GM21619 (cell line): ENCODE data around the gene DERL2.

Source experiments
- ATAC-seq: cut with Tn5 transposase; IDR thresholded peaks from one replicate; pipeline ENCODE4 v1.9.1; 2021; ENCODE audit not compliant: unreplicated experiment

Gene DERL2

DNA sequence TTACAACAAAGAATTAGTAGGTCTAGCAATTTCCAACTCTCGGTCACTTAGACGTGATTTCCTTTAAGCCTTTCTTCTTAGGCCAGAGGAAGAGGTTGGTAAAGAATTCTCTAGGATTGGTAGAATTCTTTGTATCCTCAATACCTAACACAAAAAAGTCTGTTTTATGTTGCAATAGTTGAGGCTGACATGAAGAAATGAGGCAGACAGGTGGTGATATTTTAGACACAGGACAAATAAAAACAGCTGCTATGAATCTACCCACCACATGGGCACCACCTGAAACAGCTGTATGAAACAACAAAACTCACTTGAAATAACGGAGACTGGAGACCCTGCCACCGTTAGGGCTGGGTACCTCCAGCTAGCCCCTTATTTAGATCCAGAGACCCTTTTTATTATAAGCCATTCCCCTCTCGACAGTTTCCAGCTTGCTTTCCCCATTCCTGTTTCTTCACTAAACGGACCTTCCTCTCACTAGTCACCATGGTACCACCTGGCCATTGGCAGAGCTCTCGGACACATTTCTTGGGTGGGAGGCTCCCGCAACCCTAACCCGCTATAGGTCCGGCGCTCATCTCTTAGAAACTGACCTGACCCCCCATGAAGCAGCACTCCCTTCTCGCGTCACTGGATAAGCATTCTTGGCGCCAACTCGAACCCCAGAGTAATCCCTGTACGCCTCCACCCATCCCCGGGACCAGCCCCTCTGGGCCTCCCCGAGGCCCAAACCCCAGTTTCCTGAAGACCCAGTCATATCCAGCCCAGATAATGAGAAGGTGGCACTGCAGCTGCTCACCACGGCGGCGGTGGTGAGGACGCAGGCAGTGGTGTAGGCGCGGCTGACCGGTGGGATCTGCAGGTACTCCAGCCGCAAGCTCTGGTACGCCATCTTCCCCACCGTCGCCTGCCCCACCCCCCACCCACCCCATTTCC, at the start of gene DERL2:
TSS of gene DERL2 (minus strand) at position 909 of the 936 bp plus-strand sequence. CDS start at position 892, 17 bp downstream.
- ATAC-seq = peak; percentile 20

DNA sequence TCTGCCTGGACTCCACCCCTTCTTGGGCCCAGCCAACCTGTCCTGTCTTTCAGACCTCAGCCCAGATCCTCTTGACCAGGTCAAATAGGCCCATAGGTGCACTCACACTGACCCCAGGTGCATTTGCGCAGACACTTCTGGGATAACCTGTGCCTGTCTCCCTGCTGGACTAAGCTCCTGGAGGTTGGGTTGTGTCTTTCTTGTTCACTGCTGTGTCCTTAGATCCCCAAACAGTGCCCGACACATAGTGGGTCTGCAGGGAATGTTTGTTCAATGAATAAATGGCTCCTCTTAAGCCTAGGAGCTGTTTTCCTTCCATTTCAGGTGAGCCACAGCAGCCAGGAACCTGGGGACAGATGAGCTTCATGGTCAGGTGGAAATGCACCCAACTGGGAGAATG, 49.5 kb upstream of the DERL2 start:
- no peak for ATAC-seq

DNA sequence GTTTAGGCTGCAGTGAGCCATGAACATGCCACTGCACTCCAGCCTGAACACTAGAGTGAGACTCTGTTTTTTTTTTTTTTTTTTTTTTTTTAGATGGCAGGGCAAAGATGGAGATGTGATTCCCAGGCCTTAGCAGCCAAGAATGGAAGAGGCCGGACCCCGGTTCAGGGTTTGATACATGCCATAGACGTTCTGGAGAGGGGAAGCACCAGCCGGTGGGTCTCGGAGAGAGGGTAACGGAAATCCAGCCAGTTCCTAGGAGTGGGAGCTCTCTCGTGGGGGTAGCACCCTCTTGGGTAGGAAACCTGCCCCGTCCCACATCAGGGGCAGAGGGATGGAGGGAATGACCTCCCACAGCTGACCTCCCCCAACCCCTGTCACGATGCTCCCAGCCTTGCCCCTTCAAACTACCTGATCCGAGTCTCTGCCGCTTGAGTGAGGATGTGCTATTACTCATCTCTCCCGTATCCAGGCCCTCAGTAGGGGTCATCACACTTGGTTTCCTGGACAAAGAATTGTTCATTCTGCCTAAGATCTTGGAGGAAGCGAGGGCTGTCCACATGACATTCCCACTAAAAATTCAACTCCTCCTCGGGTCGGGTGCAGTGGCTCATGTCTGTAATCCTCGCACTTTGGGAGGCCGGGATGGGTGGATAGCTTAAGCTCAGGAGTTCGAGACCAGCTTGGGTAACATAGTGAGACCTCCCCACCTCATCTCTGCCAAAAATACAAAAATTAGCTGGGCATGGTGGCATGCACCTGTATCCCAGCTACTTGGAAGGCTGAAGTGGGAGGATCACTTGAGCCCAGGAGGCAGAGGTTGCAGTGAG, 47.7 kb upstream of the DERL2 start:
- ATAC-seq = no peak

DNA sequence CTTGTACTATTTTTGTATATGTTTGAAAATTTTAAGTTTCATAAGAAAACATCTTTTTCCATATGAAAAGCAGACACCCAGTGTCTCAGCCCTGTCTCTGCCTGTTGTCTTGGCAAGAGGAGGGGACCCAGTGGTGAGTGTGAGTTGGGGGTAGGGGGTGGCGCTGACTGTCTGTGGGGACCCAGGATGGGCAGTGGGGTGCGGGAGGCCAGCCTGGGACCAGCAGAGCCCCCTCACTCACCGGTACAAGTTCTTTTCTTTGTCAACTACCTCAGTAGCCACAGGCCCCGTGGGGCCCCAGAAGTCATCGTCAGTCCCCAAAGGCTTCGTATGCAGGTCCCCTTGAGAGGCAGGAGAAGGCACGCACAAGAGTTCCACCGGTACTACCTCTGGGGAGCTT, 46.6 kb upstream of the DERL2 start:
- no peak for ATAC-seq

DNA sequence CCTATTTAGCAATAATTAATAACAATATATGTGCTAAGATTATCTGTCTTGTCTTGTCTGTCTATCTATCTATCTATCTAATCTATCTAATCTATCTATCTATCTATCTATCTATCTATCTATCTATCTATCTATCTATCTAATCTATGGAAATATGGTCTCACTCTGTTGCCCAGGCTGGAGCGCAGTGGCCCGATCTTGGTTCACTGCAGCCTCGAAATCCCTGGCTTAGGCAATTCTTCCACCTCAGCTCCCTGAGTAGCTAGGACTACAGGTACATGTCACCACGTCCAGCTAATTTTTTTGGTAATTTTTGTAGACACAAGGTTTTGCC, 45.1 kb upstream of the DERL2 start:
- no peak for ATAC-seq

DNA sequence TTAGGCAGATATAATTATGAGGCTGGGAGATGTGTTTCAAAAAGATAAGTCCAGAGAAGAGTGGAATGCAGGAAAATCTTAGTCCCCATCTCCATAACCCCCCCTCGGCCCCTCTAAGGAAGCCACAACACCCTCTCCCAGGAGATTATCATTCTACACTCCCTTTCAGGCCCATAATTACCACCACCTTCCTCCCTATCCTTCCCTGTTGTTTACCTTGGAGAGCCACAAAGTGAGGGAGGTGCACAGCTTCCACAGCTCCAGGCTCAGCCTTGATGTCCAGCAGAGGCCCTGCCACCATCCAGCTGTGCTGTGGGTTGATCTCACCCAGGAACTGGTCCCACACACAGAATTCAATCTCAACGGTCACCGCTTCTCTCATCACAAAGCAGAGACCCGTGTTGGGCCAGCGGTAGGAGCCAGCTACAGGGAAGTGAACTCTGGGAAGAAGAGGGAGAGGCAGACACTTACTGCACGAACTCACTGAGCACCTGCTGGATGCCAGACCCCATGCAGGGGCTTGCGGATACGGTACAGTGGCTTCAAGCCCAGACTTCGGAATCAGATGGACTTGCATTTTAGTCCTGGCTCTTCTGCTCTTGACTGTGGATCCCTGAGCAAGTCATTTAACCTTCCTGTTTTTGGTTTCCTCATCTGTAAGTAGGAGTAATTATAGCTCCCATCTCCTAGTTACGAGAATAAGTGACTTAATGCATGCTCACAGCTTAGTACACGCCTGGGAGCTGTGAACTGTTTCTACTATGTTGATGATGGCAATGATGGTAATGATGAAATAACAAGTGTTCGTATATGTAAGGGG, 44.5 kb upstream of the DERL2 start:
- ATAC-seq = no peak

DNA sequence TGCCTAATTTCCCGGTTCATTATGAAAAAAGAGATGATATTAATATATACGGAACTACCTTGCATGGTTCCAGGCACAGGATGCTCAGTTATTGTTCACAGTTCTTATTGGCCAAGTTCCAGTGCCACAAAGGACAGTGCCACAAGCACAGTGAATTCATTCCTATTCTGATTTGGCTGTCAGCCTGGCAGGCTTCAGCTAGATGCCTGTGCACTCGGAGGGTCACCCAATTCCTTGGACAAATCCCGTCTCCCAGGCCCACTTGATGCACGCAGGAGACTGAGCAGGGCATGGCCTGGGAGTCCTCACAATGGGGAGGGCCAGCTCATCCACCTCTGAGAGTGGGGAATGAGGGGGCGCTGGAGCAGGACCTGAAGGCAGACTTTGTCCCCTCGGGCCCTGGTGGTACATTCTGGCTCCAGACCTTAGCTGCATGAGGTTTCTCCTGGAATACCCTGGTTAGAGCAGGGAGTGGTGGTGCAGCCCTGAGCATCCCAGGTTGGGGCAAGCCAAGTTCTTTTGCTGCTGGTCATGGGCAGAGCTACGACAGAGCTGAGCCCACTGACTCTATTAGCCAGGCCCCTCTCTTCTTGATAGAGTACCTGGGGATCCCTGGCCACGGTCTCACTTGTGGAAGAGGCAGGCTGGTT, 41.7 kb upstream of the DERL2 start:
- no peak for ATAC-seq

DNA sequence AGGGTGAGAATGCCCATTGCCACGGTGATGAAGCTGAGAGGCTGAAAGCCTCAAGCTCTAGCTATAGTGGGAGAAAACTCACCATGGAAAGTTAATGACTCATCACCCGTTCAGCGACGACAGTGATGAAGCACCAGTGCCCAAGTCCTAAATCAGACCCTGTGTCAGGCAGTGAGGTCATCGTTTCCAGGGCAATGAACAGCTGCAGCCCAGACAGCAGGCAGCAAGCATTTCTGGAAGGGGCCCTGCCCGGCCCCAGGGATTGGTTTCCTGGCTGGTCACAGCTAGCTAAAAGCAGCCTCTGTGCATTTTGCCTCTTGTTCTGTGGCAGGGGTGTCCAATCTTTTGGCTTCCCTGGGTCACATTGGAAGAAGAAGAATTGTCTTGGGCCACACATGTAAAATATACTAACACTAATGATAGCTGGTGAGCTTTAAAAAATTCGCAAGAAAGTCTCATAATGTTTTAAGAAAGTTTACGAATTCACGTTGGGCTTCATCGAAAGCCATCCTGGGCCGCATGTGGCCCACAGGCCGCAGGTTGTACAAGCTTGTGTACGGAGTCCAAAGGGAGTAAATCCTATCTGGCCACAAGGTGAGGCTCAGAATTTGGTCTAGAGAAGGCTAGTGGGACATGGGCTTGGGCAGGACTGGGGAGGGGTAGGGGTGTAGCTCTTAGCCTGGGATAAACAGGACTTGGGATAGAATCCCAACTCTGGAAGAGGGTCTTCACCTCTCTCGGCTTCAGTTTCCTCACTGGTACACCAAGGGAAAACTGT, 41.0 kb upstream of the DERL2 start:
- ATAC-seq = no peak

DNA sequence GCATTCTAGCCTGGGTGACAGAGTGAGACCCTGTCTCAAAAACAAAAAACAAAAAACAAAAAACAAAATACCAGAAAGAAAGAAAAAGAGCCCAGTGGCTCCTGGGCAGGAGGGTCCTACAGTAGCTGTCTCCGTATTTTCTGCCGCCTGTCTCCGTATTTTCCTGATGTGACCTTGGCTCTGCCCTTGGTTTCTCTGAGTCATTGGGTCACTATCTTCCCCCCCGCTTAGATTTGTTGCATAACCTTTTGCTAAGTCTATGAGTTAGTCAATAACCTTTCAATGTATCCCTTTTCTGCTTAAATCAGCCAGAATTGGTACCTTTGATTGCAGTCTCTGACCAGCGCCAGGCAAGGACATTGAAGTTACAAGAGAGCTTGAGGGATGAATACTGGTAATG, 37.3 kb upstream of the DERL2 start:
- no peak for ATAC-seq

DNA sequence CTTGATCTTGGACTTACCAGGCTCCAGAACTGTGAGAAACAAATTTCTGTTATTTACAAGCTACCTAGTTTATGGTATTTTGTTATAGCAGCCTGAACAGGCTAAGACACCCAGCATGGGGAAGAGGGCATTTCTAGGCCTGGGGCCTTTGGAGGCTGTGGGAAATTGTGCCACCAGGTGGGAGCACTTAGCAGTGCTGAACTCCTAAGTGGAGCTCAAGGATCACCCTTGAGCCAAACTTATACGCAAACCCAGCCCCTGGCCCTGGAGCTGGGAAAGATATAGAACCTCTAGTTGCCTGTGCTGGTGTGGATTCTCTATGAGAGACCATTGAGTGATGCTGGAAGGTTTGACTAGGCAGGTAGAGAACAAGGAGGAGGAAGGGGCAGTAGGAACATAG, 36.5 kb upstream of the DERL2 start:
- no peak for ATAC-seq

DNA sequence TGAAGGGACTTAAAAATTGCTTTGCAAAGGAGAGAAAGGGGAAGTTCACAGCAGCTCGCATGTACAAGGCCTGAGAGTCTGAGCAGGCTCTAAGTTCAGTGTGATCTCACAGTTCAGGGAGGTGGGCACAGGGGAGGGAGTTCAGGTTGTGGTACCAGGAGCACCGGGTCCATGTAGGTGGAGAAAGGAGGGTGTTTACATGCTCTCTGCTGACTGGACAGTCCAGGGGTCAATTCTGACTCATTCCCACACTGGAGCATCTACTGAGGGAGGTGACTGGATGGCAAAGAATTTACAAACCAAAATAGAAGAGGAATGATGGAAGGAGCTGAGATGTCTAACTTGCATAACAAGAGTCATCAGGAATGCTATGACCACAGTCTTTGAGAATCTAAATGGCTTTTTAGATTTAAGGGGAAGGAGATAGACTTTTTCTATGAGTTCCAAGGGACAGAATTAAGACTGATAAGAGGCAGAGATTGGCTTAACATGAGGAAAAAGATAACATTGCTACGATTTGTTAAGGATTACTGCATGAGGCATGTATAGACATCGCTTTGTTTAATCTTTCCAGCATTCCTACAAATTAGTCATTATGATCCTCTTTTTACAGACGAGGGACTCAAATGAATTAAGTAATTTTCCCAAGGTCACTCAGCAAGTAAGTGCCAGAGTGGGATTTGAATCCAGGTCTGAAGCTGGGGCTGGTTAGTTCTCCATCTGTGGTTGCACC, 30.2 kb upstream of the DERL2 start:
- no peak for ATAC-seq

DNA sequence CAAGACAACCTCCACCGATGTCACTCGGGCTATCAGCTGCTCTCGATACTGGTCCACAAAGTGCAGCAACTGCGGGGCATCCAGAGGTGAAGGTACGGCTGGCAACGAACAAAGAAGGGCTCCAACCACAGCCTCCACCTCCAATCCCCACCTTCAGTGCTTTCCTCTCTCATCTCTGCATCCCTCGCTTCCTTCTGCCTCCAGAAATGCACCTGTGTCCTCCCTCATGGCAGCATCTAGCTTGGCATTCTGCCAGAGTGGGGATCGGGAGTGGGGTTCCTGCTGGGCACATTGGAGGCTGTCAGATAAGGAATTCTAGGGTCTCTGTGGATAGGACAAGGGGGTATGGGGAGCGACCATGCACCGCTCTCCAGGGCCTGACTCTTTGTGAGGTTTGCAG, 29.0 kb upstream of the DERL2 start:
- ATAC-seq = no peak

DNA sequence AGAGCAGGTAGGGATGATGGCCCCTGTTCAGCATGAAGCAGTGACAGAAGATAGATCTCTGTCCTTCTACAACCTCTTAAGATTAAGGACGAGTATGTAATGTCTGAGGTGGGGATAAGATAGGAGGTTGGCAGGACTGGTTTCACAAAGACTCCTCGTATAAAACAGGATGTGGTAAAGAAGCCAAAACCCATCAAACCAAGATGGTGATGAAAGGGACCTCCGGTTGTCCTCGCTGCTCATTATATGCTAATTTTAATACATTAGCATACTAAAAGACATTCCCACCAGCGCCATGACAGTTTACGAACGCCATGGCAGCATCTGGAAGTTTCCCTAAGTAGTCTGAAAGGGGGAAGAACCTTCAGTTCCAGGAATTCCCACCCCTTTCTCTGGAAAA, 27.6 kb upstream of the DERL2 start:
- no peak for ATAC-seq

DNA sequence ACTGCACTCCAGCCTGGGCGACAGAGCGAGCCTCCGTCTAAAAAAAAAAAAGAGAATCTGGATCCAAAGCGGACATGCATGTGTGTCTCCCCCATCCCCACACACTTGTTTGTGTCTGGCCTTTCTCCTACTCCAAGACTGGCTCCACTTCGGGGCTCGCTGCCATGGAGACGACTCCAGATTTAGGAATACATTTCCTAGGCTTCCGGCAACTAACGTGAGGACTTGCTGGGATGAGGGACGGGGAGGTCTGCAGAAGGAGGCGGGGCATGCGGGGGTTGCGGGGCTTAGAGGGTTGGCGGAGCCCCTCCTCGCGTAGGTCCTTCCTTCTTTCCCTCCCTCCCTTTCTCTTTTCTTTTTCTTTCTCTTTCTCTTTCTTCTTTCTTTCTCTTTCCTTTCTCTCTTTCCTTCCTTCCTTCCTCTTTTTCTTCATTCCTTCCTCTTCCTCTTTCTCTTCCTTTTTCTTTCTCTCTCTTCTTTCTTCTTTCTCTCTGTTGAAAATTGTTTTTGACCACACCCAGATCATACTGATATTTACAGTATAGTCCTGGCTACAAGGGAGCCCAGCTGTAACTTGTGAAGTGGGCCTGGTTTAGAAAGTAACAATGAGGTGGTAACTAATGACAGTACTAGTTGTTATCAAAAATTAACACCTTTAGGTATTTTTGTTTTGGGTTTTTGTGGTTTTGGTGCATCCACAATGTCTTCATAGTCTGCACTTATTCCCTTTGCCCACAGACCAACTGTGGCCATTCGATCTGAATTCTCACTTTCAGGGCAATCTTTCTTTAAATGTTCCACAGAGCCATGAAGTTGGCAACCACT, 25.6 kb upstream of the DERL2 start:
- ATAC-seq = no peak

DNA sequence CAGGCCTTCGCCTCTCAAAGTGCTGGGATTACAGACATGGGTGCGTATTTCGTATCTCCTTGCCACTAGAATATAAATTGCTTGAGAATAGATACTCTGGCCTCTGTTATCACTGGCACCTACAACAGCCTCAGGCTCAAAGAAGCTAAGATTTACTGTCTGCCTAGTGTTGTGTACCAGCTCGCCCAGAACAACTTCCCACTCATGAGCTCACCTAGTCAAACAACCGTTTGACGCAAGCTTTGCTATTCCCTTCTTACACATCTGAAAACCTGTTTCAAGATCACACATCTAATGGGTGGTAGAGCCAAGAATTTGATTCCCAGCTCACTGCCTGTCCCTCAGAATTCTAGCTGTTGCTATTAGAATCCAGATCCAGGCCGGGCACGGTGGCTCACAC, 24.8 kb upstream of the DERL2 start:
- no peak for ATAC-seq

DNA sequence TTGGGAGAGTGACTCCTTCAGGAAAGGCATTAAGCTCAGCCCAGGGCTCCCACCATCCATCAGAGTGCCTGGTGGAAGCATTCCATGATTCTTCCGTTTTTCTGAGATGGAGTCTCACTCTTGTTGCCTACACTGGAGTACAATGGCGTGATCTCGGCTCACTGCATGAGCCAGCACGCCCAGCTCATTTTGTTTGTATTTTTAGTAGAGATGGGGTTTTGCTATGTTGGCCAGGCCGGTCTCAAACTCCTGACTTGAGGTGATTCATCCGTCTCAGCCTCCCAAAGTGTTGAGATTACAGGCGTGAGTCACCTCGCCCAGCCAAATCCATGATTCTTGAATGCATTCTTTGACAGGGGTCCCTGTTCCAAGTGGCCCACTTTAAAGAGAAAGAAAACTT, 23.5 kb upstream of the DERL2 start:
- ATAC-seq = no peak

DNA sequence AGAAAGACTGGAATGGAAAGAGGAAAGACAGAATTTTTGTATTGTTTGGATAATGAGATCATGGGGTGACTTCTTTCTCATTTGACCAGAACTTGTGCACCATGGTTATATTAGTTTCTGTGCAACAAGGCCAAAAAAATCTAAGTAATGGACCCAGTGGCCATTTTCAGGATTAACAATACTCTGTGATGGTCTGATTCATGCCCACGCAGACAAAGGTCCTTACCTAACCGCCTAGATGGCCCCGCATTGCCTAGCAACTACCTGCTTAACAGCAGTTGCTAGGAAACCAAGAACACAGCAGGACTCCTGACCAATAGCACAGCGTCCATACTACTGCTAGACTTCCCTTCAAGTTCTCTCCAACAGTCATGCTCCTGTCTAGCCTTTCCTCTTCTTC, 22.8 kb upstream of the DERL2 start:
- ATAC-seq = no peak

DNA sequence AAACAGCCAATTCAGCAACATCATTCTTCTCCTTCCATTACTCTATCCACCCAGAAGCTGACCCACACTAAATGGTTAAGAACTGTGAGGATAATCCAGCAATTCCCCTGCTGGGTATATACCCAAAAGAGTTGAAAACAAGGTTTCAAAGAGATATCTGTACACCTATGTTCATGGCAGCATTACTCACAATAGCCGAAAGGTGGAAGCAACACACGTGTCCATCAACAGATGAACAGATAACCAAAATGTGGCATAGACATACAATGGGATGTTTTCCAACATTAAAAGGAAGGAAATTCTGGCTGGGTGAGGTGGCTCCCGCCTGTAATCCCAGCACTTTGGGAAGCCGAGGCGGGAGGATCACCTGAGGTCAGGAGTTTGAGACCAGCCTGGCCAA, 20.3 kb upstream of the DERL2 start:
- no peak for ATAC-seq

DNA sequence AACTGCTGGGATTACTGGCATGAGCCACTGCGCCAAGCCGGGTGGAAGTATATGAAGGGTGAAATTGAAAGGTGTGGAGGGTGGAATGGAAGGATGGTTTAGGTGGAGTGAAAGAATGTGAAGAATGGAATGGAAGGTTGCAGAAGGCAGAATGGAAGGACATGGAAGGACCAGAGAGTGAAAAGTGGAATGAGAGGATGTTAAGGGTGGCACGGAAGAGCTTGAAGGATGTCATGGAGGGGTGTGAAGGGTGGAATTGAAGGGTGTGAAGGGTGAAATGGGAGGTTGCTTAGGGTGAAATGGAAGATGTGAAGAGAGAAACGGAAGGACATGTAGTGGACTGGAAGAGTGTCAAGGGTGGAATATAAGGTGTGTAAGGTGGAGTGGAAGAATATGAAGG, 16.6 kb upstream of the DERL2 start:
- no peak for ATAC-seq
